Inferior parietal cortex (tissue), 1 donor: ENCODE results near the gene ARHGAP1.

Source experiments
- DNase-seq: peaks from one replicate; pipeline ENCODE4 v3.0.0-alpha.2; 2016; ENCODE audit errors: extremely low spot score

Gene ARHGAP1

GRCh38 chr11:46700241-46701077, at the start of gene ARHGAP1, which contains the start of gene ZNF408:
TSS of gene ARHGAP1 (minus strand) at chr11:46700619. CDS start at chr11:46696107, 4,512 bp downstream.
TSS of gene ZNF408 (plus strand) at chr11:46701031. CDS start at chr11:46701048, 17 bp downstream.
- DNase-seq, result peak; percentile 97

GRCh38 chr11:46747150-46747549, 46.7 kb upstream of the ARHGAP1 start:
- DNase-seq, result no peak

DNA sequence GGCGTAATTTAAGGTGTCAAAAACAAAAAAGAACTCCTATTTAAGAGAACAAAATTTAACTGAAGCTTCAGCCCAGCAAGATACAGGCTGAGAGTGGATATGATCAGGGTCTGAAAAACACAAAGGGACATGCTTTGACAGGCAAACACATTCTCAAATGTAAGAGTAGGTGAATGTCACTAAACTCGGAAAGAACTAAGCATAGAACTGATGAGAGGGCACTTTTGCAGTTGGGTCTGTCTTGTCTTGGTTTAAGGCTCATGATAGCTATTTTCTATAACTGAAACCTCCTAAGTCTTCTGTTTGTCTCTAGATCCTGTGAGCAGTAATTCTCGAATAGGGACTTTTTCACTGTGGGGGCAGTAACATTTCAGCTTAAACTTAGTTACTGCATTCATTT, 45.6 kb upstream of the ARHGAP1 start:
- no peak for DNase-seq

DNA sequence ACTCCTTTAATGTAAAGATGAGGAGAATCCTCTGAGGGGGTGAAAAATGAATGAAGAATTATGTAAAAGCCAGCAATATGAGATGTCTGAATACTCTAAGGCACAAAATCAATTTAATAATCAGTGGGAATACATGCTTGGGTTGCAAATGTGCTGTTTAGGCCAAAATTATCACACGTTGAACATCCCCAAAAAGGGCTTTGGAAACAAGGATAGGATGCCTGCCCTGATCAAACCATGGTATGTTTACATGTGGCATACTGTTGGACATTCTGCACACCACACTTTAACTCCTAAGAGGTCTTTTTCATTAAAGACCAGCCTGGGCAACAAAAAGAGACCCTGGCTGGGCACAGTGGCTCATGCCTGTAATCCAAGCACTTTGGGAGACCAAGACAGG, 44.9 kb upstream of the ARHGAP1 start:
- no peak for DNase-seq

- DNase-seq, result no peak
Measured at GRCh38 chr11:46743693-46744339, 43.4 kb upstream of the ARHGAP1 start.

DNA sequence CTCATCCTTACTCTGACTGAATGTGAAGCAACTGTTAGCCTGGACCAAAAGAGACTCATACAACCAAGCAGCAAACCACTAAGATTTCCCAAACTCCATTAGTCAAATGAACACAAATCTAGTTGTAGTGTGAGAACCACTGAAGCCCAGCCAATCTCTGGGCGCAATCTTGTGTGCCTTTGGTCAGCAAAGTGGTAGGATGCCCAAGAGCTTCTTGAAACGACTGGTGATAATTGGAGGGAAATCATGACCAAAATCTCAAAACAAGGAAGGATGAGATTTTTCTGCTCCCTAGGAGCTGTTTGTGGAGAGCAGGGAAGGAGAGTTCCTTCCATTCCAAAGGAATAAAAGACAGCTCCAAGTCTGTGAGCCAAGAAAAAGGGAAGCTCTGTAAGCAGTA, 42.6 kb upstream of the ARHGAP1 start:
- DNase-seq, result no peak

- DNase-seq, result no peak
Measured at GRCh38 chr11:46741600-46742484, 41.4 kb upstream of the ARHGAP1 start.

GRCh38 chr11:46738887-46739286, 38.5 kb upstream of the ARHGAP1 start:
- DNase-seq, result no peak

DNA sequence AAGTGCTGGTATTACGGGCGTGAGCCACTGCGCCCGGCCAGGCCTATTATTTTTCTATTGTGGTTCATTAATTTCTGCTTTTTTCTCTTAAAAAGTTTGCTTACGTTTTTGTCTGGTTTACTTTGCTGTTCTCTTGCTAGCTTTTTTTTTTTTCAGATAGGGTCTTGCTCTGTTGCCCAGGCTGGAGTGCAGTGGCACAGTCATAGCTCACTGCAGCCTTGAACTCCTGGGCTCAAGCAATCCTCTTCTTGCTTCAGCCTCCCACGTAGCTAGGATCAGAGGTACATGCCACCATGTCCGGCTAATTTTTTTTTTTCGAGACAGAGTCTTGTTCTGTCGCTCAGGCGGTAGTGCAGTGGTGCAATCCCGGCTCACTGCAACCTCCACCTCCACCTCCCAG, 37.3 kb upstream of the ARHGAP1 start:
- no peak for DNase-seq

GRCh38 chr11:46736615-46737014, 36.2 kb upstream of the ARHGAP1 start:
- no peak for DNase-seq

DNA sequence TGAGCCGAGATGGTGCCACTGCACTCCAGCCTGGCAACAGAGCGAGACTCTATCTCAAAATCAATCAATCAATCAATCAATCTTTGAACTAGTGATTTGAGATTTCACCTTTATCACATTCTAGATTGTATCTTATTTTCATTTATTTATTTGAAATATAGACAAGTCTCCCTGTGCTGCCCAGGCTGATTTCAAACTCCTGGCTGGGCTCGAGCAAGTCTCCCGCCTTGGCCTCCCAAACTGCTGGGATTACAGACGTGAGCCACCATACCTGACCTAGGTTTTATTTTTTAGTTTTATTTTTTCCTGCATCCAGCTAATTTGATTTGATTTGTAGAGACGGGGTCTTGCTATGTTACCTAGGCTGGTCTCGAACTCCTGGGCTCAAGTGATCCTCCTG, 35.7 kb upstream of the ARHGAP1 start:
- DNase-seq, result no peak

DNA sequence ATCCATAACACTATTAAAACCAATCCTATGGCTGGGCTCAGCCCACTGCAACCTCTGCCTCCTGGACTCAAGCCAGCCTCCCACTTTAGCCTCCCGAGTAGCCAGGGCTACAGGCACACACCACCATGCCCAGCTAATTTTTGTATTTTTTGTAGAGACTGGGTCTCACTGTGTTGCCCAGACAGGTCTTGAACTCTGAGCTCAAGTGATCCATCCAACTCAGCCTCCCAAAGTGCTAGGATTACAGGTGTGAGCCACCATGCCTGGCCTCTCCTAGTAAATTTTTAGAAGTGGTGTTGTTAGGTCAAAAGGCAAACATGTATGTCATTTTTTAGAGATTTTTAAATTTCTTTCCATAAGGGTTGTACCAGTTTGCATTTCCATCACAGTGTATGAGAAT, 32.8 kb upstream of the ARHGAP1 start:
- no peak for DNase-seq

GRCh38 chr11:46731545-46731944, 31.1 kb upstream of the ARHGAP1 start:
- no peak for DNase-seq

DNA sequence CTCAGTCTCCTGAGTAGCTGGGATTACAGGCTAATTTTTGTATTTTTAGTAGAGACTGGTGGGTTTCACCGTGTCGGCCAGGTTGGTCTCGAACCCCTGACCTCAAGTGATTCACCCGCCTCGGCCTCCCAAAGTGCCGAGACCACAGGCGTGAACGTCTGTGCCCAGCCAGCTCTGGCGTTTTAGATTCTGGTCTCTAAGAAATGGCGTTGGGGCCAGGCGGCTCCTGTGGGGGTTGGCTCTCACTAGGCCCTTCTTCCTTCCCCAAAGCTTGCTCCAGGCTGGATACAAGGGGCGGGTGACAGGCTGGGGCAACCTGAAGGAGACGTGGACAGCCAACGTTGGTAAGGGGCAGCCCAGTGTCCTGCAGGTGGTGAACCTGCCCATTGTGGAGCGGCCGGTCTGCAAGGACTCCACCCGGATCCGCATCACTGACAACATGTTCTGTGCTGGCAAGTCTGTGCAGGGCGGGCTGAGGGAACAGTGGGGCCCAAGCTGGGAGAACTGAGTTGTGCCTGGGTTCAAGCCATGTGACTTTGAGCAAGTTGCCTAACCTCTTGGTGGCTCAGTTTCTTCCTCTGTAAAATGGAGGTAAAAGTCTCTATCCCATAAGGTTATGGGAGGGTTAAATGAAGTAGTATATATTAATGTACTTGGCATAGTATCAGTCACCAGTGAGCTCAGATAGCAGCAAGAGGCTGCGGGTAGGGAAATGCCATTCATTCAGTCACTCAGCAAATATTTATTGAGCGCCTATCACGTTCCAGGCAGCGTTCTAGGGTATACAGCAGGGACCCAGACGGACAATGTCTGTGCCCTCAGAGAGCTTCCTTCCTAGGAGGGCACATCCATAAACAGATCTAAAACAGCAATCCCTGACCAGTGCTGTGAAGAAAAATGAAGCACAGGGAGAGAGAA, 28.9 kb upstream of the ARHGAP1 start:
- DNase-seq, result no peak

DNA sequence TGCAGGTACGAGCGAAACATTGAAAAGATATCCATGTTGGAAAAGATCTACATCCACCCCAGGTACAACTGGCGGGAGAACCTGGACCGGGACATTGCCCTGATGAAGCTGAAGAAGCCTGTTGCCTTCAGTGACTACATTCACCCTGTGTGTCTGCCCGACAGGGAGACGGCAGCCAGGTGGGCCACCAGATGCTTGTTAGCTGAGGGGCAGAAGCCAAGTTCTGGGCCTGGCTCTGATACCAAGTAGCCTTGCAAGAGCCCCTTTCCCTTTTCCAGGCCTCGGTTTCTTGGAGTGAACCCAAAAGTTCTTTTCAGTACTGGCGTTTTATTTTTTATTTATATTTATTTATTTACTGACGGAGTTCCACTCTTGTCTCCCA, 28.2 kb upstream of the ARHGAP1 start:
- DNase-seq, result no peak

DNA sequence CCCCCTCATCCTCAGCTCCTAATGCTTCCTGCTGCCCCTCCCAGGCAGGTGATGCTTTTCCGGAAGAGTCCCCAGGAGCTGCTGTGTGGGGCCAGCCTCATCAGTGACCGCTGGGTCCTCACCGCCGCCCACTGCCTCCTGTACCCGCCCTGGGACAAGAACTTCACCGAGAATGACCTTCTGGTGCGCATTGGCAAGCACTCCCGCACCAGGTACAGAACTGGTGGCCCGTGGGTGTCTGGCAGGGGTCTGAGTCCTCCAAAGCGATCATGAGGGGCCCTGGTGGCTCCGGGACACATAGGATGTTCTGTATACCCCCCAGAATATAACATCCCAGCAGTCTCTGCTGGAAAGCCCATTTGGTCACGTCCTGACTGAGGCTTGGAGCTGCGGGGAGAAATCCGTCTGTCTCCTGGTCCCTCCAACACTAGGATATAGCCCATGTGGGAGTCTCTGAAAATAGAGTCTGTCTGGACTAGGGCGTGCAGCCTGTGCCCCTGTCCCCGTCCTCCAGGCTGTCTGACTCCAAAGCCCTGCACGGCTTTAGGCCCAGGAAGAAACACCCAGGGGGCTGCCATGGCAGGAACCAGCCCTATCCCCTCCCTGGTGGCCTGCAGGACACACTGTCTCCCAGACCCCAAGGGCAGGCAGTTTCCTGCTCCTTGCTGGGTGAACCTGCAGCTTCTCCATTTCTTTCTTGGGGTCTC, 27.7 kb upstream of the ARHGAP1 start:
- DNase-seq, result no peak

GRCh38 chr11:46726206-46726862, 25.9 kb upstream of the ARHGAP1 start:
- DNase-seq, result no peak

DNA sequence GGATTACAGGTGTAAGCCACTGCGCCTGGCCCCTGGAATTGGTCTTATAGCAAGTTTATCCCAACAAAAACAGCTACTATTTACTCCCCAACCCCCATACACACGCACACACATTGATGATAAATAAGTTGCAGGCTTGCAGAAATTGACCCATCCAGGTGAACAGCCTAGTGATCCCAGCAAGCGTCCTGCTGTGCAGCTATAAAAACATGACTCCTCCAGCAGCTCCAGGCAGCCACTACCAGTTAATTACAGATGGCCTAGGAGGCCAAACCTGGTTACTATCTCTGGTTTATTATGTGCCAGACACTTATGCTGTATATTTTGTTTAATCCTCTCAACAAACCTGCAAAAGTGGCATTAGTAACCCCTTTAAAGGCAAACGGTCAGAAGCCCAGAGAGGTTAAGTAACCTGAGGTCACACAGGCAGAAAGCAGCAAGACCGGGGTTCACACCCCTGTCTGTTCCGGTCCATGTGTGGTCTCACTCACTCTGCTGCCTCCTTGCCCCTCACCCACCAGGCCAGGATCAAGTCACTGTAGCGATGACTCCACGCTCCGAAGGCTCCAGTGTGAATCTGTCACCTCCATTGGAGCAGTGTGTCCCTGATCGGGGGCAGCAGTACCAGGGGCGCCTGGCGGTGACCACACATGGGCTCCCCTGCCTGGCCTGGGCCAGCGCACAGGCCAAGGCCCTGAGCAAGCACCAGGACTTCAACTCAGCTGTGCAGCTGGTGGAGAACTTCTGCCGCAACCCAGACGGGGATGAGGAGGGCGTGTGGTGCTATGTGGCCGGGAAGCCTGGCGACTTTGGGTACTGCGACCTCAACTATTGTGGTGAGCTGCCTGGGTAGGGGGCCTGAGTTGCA, 25.2 kb upstream of the ARHGAP1 start:
- no peak for DNase-seq

DNA sequence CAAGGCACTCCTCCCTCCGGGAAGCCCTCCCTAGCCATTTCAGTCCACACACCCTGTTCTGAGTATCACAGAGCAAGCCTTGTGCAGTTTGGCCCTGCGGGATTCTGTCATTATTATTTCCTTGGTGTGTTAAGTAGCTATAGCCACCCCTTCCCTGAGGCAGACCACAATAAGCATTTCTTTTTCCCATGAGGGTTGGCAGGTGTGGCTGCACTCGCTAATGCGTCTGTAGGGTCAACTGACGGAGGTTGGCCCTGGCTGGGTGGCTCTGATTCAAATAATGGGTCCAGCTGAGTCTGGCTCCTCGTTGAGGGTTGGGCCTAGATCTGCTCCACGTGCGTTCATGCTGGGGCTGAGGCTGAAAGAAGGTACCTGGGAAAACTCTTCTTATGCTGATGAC, 23.7 kb upstream of the ARHGAP1 start:
- no peak for DNase-seq
